ENCODE data around the gene DVL3. TPM values are rescaled to one million over a fixed set of nuclear protein-coding genes. Genes with fewer than 3 reads are reported as not detected.

The DVL3 gene
- total and polyA plus RNA-seq, 10 of the 15 experiments (the other 5 are each of a cell fraction or from before 2014, with no cell fraction given) = 2.2 to 39.7 (median 14.5) TPM

DNA sequence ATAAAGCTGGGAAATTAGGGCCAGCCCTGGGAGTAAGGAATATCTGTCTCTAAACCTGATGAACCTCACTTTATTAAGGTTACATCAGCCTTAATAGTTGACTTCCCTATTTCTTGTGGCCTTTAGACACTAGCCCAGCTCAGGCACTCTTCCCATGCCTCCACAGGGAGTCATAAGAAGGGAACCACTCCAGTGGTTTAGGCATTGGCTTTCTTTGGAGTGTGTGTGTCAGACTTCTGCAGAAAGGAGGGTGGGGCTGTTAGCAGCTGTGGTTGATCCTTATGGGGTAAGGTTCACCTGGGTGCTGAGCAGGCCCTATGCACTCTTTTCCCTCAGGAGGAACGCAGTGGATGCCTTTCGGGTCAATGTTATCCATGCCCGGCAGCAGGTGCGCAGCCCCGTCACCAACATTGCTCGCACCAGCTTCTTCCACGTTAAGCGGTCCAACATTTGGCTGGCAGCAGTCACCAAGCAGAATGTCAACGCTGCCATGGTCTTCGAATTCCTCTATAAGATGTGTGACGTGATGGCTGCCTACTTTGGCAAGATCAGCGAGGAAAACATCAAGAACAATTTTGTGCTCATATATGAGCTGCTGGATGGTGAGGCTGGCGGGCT lies 23.5 kb downstream of the DVL3 start:
- peaks cover 19 to 38% of the 10 kb centered on the region in 2 experiments for H3K36me3 ChIP-seq (ENCODE audit: control insufficient read depth in 2 of 2, insufficient read depth in 2 of 2, low read length in 1 of 2)
- in situ Hi-C loops (cut with MboI) = no loop called here
- no peaks in the 10 kb centered on the region for H3K27me3 ChIP-seq (replicated peaks in 1 of 2; ENCODE audit: control insufficient read depth in 2 of 2, insufficient read depth in 2 of 2, low read length in 1 of 2)
- POLR2A ChIA-PET = interaction anchor here (0.6 kb wide), 1 partner anchor 49 kb away, joined by 3 read pairs; no protein-coding TSS in a partner anchor
- ATAC-seq (no peak), FAIRE-seq (no peak), DNase-seq (ENCODE audit: low read depth, low spot score) (no peak)
- intact Hi-C loops (cut with micrococcal nuclease; ENCODE audit: unreplicated experiment) = no loop called here
- no peak overlapping the region for H2AFZ ChIP-seq (ENCODE audit: control insufficient read depth, low read depth, low read length)
- CTCF ChIA-PET = no interaction called here
- no peaks in the 10 kb centered on the region for H3K9me3 ChIP-seq (replicated peaks; ENCODE audit: control insufficient read depth, insufficient read depth, low read length)
- RAD21 ChIA-PET (ENCODE audit: unreplicated experiment) = no interaction called here
- H3K27ac ChIP-seq (ENCODE audit: control insufficient read depth, insufficient read depth) = no peak overlapping the region
- peaks cover 31% of the 10 kb centered on the region for H3K79me2 ChIP-seq (ENCODE audit: control insufficient read depth, insufficient read depth, low read length)
- no peak for TF ChIP-seq TBL1XR1 (IDR thresholded peaks at IDR 0.05; ENCODE audit: low read depth, low read length)
- TF ChIP-seq TARDBP (IDR thresholded peaks at IDR 0.05; ENCODE audit: borderline replicate concordance) = no peak
- TF ChIP-seq STAT1 (conservative IDR thresholded peaks at IDR 0.05) = no peak
- TF ChIP-seq, protein P1, sequence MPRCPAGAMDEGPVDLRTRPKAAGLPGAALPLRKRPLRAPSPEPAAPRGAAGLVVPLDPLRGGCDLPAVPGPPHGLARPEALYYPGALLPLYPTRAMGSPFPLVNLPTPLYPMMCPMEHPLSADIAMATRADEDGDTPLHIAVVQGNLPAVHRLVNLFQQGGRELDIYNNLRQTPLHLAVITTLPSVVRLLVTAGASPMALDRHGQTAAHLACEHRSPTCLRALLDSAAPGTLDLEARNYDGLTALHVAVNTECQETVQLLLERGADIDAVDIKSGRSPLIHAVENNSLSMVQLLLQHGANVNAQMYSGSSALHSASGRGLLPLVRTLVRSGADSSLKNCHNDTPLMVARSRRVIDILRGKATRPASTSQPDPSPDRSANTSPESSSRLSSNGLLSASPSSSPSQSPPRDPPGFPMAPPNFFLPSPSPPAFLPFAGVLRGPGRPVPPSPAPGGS (IDR thresholded peaks at IDR 0.05; ENCODE audit: borderline replicate concordance, insufficient read depth, low read depth, low read length, poor library complexity, severe bottlenecking) = no peak
- H3K4me1 ChIP-seq (ENCODE audit: control insufficient read depth, insufficient read depth, low read length) = peaks cover 9% of the 10 kb centered on the region
- H3K4me3 ChIP-seq = no peak overlapping the region
- no peaks in the 10 kb centered on the region for H4K20me1 ChIP-seq (ENCODE audit: control insufficient read depth, insufficient read depth)
- SMC1A ChIA-PET (ENCODE audit: uncharacterized antibody, unreplicated experiment) = no interaction called here
- H3K9ac ChIP-seq (ENCODE audit: control insufficient read depth, insufficient read depth, low read length) = no peak overlapping the region
- 99% methylated on average over 13 of the region's 13 CpGs for WGBS (ENCODE audit: insufficient coverage, insufficient replicate concordance, low lambda C conversion rate, missing lambda C conversion rate)
- BruUV-seq (replicated peaks) = no TSS peak
- H3K4me2 ChIP-seq (ENCODE audit: control insufficient read depth, insufficient read depth) = no peak overlapping the region

DNA sequence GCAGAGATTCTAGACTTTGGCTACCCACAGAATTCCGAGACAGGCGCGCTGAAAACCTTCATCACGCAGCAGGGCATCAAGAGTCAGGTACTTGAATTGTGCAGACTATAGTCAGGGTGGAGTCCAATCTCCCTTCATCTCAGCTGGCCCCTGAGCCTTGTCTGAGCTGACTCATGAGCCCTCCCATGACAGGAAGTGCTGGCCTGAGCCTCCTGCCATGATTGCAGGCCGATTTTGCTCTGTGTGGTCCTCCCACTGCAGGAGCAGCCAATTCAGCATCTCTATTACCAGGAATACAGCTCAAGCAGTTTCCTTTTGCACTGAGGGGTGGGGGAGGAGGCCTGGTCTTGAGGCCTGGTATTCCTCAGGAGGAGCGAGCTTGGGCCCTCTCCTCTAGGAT lies 25.0 kb downstream of the DVL3 start:
- ChIA-PET POLR2A (interaction anchor here (0.5 to 1.3 kb wide), 3 partner anchors 23 to 180 kb away, joined by 3 to 4 read pairs (median 4); no protein-coding TSS in a partner anchor), CTCF (no interaction called here), RAD21 (ENCODE audit: unreplicated experiment) (no interaction called here), SMC1A (ENCODE audit: uncharacterized antibody, unreplicated experiment) (interaction anchor here (0.7 kb wide), 1 partner anchor 22 kb away, joined by 3 read pairs; no protein-coding TSS in a partner anchor)
- no peaks in the 10 kb centered on the region for H3K9me3 ChIP-seq (replicated peaks; ENCODE audit: control insufficient read depth, insufficient read depth, low read length)
- H3K79me2 ChIP-seq (ENCODE audit: control insufficient read depth, insufficient read depth, low read length) = peaks cover 26% of the 10 kb centered on the region
- H2AFZ ChIP-seq (ENCODE audit: control insufficient read depth, low read depth, low read length) = no peak overlapping the region
- no peak for FAIRE-seq
- 96% methylated on average over 6 of the region's 6 CpGs for WGBS (ENCODE audit: insufficient coverage, insufficient replicate concordance, low lambda C conversion rate, missing lambda C conversion rate)
- H3K4me3 ChIP-seq = no peak overlapping the region
- H3K4me1 ChIP-seq (ENCODE audit: control insufficient read depth, insufficient read depth, low read length) = peaks cover 9% of the 10 kb centered on the region
- BruUV-seq (replicated peaks) = no TSS peak
- H3K27me3 ChIP-seq (replicated peaks in 1 of 2; ENCODE audit: control insufficient read depth in 2 of 2, insufficient read depth in 2 of 2, low read length in 1 of 2) = no peaks in the 10 kb centered on the region
- H4K20me1 ChIP-seq (ENCODE audit: control insufficient read depth, insufficient read depth) = no peaks in the 10 kb centered on the region
- DNase-seq (ENCODE audit: low read depth, low spot score) = no peak
- no peak for ATAC-seq
- intact Hi-C loops (cut with micrococcal nuclease; ENCODE audit: unreplicated experiment) = no loop called here
- no peak overlapping the region for H3K27ac ChIP-seq (ENCODE audit: control insufficient read depth, insufficient read depth)
- peaks cover 19 to 38% of the 10 kb centered on the region in 2 experiments for H3K36me3 ChIP-seq (ENCODE audit: control insufficient read depth in 2 of 2, insufficient read depth in 2 of 2, low read length in 1 of 2)
- in situ Hi-C loops (cut with MboI) = no loop called here
- H3K4me2 ChIP-seq (ENCODE audit: control insufficient read depth, insufficient read depth) = no peak overlapping the region
- H3K9ac ChIP-seq (ENCODE audit: control insufficient read depth, insufficient read depth, low read length) = no peak overlapping the region
- TF ChIP-seq TBL1XR1 (IDR thresholded peaks at IDR 0.05; ENCODE audit: low read depth, low read length) (no peak), BMI1 (IDR thresholded peaks at IDR 0.05; ENCODE audit: borderline replicate concordance) (no peak), ZNF217 (IDR thresholded peaks at IDR 0.05) (no peak), SUZ12 (IDR thresholded peaks at IDR 0.05; ENCODE audit: unreplicated experiment) (no peak), IRF4 (IDR thresholded peaks at IDR 0.05; ENCODE audit: low read depth, low read length) (no peak), MEF2A (IDR thresholded peaks at IDR 0.05; ENCODE audit: insufficient read depth, low read depth, low read length) (no peak), ZSCAN29 (IDR thresholded peaks at IDR 0.05) (no peak), SIN3A (IDR thresholded peaks at IDR 0.05; ENCODE audit: low read depth, low read length) (no peak)
- TF ChIP-seq, protein P2, sequence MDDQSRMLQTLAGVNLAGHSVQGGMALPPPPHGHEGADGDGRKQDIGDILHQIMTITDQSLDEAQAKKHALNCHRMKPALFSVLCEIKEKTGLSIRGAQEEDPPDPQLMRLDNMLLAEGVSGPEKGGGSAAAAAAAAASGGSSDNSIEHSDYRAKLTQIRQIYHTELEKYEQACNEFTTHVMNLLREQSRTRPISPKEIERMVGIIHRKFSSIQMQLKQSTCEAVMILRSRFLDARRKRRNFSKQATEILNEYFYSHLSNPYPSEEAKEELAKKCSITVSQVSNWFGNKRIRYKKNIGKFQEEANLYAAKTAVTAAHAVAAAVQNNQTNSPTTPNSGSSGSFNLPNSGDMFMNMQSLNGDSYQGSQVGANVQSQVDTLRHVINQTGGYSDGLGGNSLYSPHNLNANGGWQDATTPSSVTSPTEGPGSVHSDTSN (IDR thresholded peaks at IDR 0.05; ENCODE audit: insufficient replicate concordance, low read depth, low read length) = no peak
- TF ChIP-seq, protein P3, sequence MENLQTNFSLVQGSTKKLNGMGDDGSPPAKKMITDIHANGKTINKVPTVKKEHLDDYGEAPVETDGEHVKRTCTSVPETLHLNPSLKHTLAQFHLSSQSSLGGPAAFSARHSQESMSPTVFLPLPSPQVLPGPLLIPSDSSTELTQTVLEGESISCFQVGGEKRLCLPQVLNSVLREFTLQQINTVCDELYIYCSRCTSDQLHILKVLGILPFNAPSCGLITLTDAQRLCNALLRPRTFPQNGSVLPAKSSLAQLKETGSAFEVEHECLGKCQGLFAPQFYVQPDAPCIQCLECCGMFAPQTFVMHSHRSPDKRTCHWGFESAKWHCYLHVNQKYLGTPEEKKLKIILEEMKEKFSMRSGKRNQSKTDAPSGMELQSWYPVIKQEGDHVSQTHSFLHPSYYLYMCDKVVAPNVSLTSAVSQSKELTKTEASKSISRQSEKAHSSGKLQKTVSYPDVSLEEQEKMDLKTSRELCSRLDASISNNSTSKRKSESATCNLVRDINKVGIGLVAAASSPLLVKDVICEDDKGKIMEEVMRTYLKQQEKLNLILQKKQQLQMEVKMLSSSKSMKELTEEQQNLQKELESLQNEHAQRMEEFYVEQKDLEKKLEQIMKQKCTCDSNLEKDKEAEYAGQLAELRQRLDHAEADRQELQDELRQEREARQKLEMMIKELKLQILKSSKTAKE (IDR thresholded peaks at IDR 0.05; ENCODE audit: low read depth, poor library complexity, severe bottlenecking) = no peak
